ENCODE results near the gene MID1.

- TF ChIP-seq CTCF (conservative IDR thresholded peaks at IDR 0.05; ENCODE audit: low read length), result no peak
- TF ChIP-seq EZH2phosphoT487 (IDR thresholded peaks at IDR 0.05; ENCODE audit: borderline replicate concordance), result no peak
Measured at GRCh38 chrX:10555846-10556245, 64.5 kb downstream of the MID1 start.
